A549 (cell line): Measurements from ENCODE around the gene INF2. TPM values are rescaled to one million over a fixed set of nuclear protein-coding genes. Genes with fewer than 3 reads are reported as not detected.
"Not testable (repeated sequence)": the region's sequence is repeated elsewhere in the genome, so short reads cannot be mapped to it uniquely, and the experiment has no call there.

Source experiments
- ATAC-seq, 2 experiments: fragments of 200-7000 bp in 1 of 2; fragments of >200 bp in 1 of 2; cut with Nextera tagmentation in 1 of 2; cut with Tn5 transposase in 1 of 2; 3 replicates each; pipeline versions ENCODE4 v1.8.0 to v1.9.1; 2018 to 2020; ENCODE audit warnings: mild to moderate bottlenecking in 1 of 2, moderate library complexity in 1 of 2
- CTCF ChIA-PET: fragments of 300-600 bp; sonication (Branson Sonifier 250); formaldehyde crosslinking; extraction: SDS; loops from one replicate; lab custom pipeline; 2021; ENCODE audit warnings: antibody characterized with exemption, inconsistent platforms; lab: Yijun Ruan, JAX
- POLR2A ChIA-PET: fragments of 350-600 bp; formaldehyde crosslinking; extraction: SDS; loops from one replicate; lab custom pipeline; 2021; ENCODE audit warnings: antibody characterized with exemption, inconsistent platforms; lab: Yijun Ruan, JAX
- DNase-seq, 2 experiments: peaks; one replicate each; pipeline versions ENCODE4 v3.0.0 to v3.0.0-alpha.2; 2011 to 2016; ENCODE audit warnings: low read depth in 1 of 2, low spot score in 1 of 2
- FAIRE-seq: peaks from 2 replicates; lab custom pipeline; 2011; peaks lifted over from hg19 to GRCh38; lab: Jason Lieb, UNC
- H3K27ac ChIP-seq, 2 experiments: fragments of >200 bp; sonication (Bioruptor Twin); formaldehyde crosslinking; 3 replicates each; pipeline ENCODE4 v1.5.1; 2016 to 2017
- H3K4me1 ChIP-seq: fragments of >200 bp; sonication (Bioruptor Twin); formaldehyde crosslinking; 3 replicates; pipeline ENCODE4 v1.6.1; 2016
- H3K4me2 ChIP-seq: fragments of >200 bp; sonication (Bioruptor Twin); formaldehyde crosslinking; 3 replicates; pipeline ENCODE4 v1.6.1; 2016
- H3K4me3 ChIP-seq: fragments of >200 bp; sonication (Bioruptor Twin); formaldehyde crosslinking; 3 replicates; pipeline ENCODE4 v1.5.1; 2016
- H3K9me3 ChIP-seq: fragments of >200 bp; sonication (Bioruptor Twin); formaldehyde crosslinking; 3 replicates; pipeline ENCODE4 v1.6.1; 2016
- CBX8 ChIP-seq: fragments of 200-600 bp; sonication (generic); IDR thresholded peaks from 2 replicates; pipeline ENCODE4 v1.6.1; 2016
- CHD4 ChIP-seq: fragments of 200-600 bp; sonication (generic); IDR thresholded peaks from 2 replicates; pipeline ENCODE4 v1.6.1; 2016; ENCODE audit warnings: antibody characterized with exemption, mild to moderate bottlenecking, borderline replicate concordance
- EHF ChIP-seq: fragments of 250-450 bp; sonication (Bioruptor Pico); IDR thresholded peaks from 2 replicates; pipeline ENCODE4 v1.5.0; 2020; ENCODE audit warnings: mild to moderate bottlenecking
- EHMT2 ChIP-seq: fragments of 200-600 bp; sonication (generic); IDR thresholded peaks from 2 replicates; pipeline ENCODE4 v1.6.1; 2016; ENCODE audit warnings: antibody characterized with exemption, low read depth, mild to moderate bottlenecking, moderate library complexity
- EP300 ChIP-seq, 2 experiments: fragments of >200 bp; sonication (Bioruptor Twin); formaldehyde crosslinking; IDR thresholded peaks; 2 replicates in 1 of 2; 3 replicates in 1 of 2; pipeline ENCODE4 v1.6.1; 2016 to 2017
- FOXS1 ChIP-seq: fragments of 250-450 bp; sonication (Bioruptor Pico); IDR thresholded peaks from 2 replicates; pipeline ENCODE4 v1.5.0; 2020; ENCODE audit warnings: mild to moderate bottlenecking, moderate library complexity
- GATA3 ChIP-seq: IDR thresholded peaks from 2 replicates; pipeline ENCODE4 v1.6.1; 2012; ENCODE audit warnings: borderline replicate concordance
- HMGXB4 ChIP-seq: fragments of 250-450 bp; sonication (Bioruptor Pico); IDR thresholded peaks from 2 replicates; pipeline ENCODE4 v1.5.0; 2021; ENCODE audit warnings: mild to moderate bottlenecking, moderate library complexity, borderline replicate concordance
- HOXB13 ChIP-seq: fragments of 250-450 bp; sonication (Bioruptor Pico); IDR thresholded peaks from 2 replicates; pipeline ENCODE4 v1.5.0; 2020; ENCODE audit warnings: low read depth, mild to moderate bottlenecking, moderate library complexity
- MAFK ChIP-seq: fragments of 450-650 bp; IDR thresholded peaks from 2 replicates; pipeline ENCODE4 v1.6.1; 2014; ENCODE audit not compliant: partially characterized antibody
- MAX ChIP-seq: IDR thresholded peaks from 2 replicates; pipeline ENCODE4 v1.6.1; 2012
- MAZ ChIP-seq: fragments of 150-350 bp; IDR thresholded peaks from 2 replicates; pipeline ENCODE4 v1.6.1; 2014; ENCODE audit warnings: antibody characterized with exemption, low read depth, low read length, borderline replicate concordance
- MYC ChIP-seq: IDR thresholded peaks from 2 replicates; pipeline ENCODE4 v1.6.1; 2012; ENCODE audit warnings: mild to moderate bottlenecking, inconsistent platforms, low read length, improper control_type of control experiment, borderline replicate concordance
- NFE2L2 ChIP-seq: fragments of 150-350 bp; conservative IDR thresholded peaks from 2 replicates; pipeline ENCODE4 v1.6.1; 2014; ENCODE audit warnings: low read length
- NR3C1 ChIP-seq: fragments of >200 bp; sonication (Bioruptor Twin); formaldehyde crosslinking; IDR thresholded peaks from 3 replicates; pipeline ENCODE4 v1.6.1; 2017
- PBX3 ChIP-seq: IDR thresholded peaks from 2 replicates; pipeline ENCODE4 v1.6.1; 2012
- PHF8 ChIP-seq: fragments of 200-600 bp; sonication (generic); IDR thresholded peaks from 2 replicates; pipeline ENCODE4 v1.6.1; 2016; ENCODE audit warnings: low read depth, mild to moderate bottlenecking, antibody characterized with exemption, moderate library complexity, borderline replicate concordance
- POLR2AphosphoS2 ChIP-seq: conservative IDR thresholded peaks from 2 replicates; pipeline ENCODE4 v1.6.1; 2012; ENCODE audit warnings: low read length, improper control_type of control experiment, inconsistent platforms
- RARB ChIP-seq: fragments of 250-450 bp; sonication (Bioruptor Pico); IDR thresholded peaks from 2 replicates; pipeline ENCODE4 v1.8.0; 2021; ENCODE audit warnings: mild to moderate bottlenecking, moderate library complexity
- RCOR1 ChIP-seq: fragments of 150-350 bp; IDR thresholded peaks from 2 replicates; pipeline ENCODE4 v1.6.1; 2014; ENCODE audit warnings: antibody characterized with exemption, low read length, low read depth
- SMC3 ChIP-seq: fragments of >200 bp; sonication (Bioruptor Twin); formaldehyde crosslinking; IDR thresholded peaks from 3 replicates; pipeline ENCODE4 v1.6.1; 2018; ENCODE audit warnings: inconsistent platforms
- TFCP2L1 ChIP-seq: fragments of 250-450 bp; sonication (Bioruptor Pico); IDR thresholded peaks from 2 replicates; pipeline ENCODE4 v1.5.0; 2021; ENCODE audit warnings: mild to moderate bottlenecking
- ZFP36 ChIP-seq: fragments of 450-650 bp; IDR thresholded peaks from 2 replicates; pipeline ENCODE4 v1.6.1; 2014; ENCODE audit warnings: borderline replicate concordance; ENCODE audit not compliant: partially characterized antibody
- WGBS: methylation state at CpG from one replicate; pipeline ENCODE4 v1.1.6; 2017; ENCODE audit errors: missing lambda C conversion rate; 5-methylcytosine and 5-hydroxymethylcytosine counted together
- polyA plus RNA-seq, 4 experiments: library from polyadenylated mRNA; depleted of rRNA in 3 of 4; stranded (reverse); fragments of >200 nt; fragmentation: RNase III in 1 of 4; extraction: RNeasy Plus Mini Kit Qiagen cat#74134 plus additional on column Dnase treatment in 1 of 4; gene quantifications; 2 replicates in 3 of 4; 3 replicates in 1 of 4; pipeline ENCODE4 v1.2.3, GENCODE V29; 2011 to 2017

Gene INF2
- polyA plus RNA-seq, 2 of the 4 experiments (the other 2 are of a cell fraction), result 24.7 to 71.2 TPM

GRCh38 chr14:104729176-104729834, 39.9 kb downstream of the INF2 start:
- ATAC-seq, POLR2A ChIA-PET, H3K27ac ChIP-seq, FAIRE-seq, DNase-seq, H3K4me2 ChIP-seq, H3K9me3 ChIP-seq, H3K4me3 ChIP-seq: not testable (repeated sequence)
- whole genome bisulfite sequencing, result 80% methylated on average over 22 of the region's 73 CpGs
- TF ChIP-seq POLR2AphosphoS2, result peak; percentile 68; the same call in 1 of the 2 replicates
- H3K4me1 ChIP-seq, result peaks cover 59% of the 10 kb centered on the region
- CTCF ChIA-PET, result interaction anchor here (1.1 to 2.9 kb wide), 3 partner anchors 16 to 285 kb away, joined by 3 to 9 read pairs (median 4); no protein-coding TSS in a partner anchor

- H3K4me1 ChIP-seq, result peaks cover 59% of the 10 kb centered on the region
- H3K4me2 ChIP-seq, result no peak overlapping the region
- 86% methylated on average over 15 of the region's 16 CpGs for WGBS
- H3K4me3 ChIP-seq, result no peak overlapping the region
- H3K27ac ChIP-seq, result no peak overlapping the region
- no peak for FAIRE-seq
- ATAC-seq, result no peak
- ChIA-PET CTCF (interaction anchor here (1.4 to 2.9 kb wide), 3 partner anchors 15 to 48 kb away, joined by 4 to 9 read pairs (median 4); no protein-coding TSS in a partner anchor), POLR2A (no interaction called here)
- no peak for DNase-seq
- no peaks in the 10 kb centered on the region for H3K9me3 ChIP-seq
- no peak for TF ChIP-seq EHMT2
- TF ChIP-seq CBX8, result no peak
- TF ChIP-seq HOXB13, result no peak
- TF ChIP-seq RCOR1, result no peak
- TF ChIP-seq ZFP36, result no peak
- no peak for TF ChIP-seq EHF (CRISPR knock-in tag)
- TF ChIP-seq PHF8, result no peak
- no peak for TF ChIP-seq MYC
Observed at GRCh38 chr14:104729835-104730181, 40.4 kb downstream of the INF2 start.

GRCh38 chr14:104730487-104730886, 41.1 kb downstream of the INF2 start:
- H3K27ac ChIP-seq, result no peak overlapping the region
- DNase-seq, result no peak
- H3K4me1 ChIP-seq, result peaks cover 52% of the 10 kb centered on the region
- no peak for FAIRE-seq
- POLR2A ChIA-PET, result no interaction called here
- WGBS, result 82% methylated on average over 5 of the region's 5 CpGs
- H3K4me2 ChIP-seq, result no peak overlapping the region
- no peaks in the 10 kb centered on the region for H3K9me3 ChIP-seq
- ATAC-seq, result no peak
- H3K4me3 ChIP-seq, result no peak overlapping the region
- no peak for TF ChIP-seq FOXS1 (CRISPR knock-in tag)
- no peak for TF ChIP-seq TFCP2L1 (CRISPR knock-in tag)
- TF ChIP-seq EP300 (IDR thresholded peaks at IDR 0.05), result no peak
- TF ChIP-seq MAFK, result no peak
- TF ChIP-seq PBX3, result no peak
- no peak for TF ChIP-seq MAX
- no peak for TF ChIP-seq EHMT2
- TF ChIP-seq NFE2L2, result no peak
- no peak for TF ChIP-seq HMGXB4 (CRISPR knock-in tag)
- TF ChIP-seq SMC3, result no peak
- no peak for TF ChIP-seq MAZ
- TF ChIP-seq NR3C1, result no peak
- TF ChIP-seq GATA3, result no peak
- TF ChIP-seq RARB (CRISPR knock-in tag), result no peak
- no peak for TF ChIP-seq CHD4
- CTCF ChIA-PET, result interaction anchor here (1.4 to 2.9 kb wide), 5 partner anchors 11 to 49 kb away, joined by 4 to 11 read pairs (median 9); no protein-coding TSS in a partner anchor
